Measurements from ENCODE around the gene POP4. TPM values are rescaled to one million over a fixed set of nuclear protein-coding genes. Genes with fewer than 3 reads are reported as not detected.

POP4 gene
- total and polyA plus RNA-seq, 9 of the 15 experiments (the other 6 are each of a cell fraction or from before 2014, with no cell fraction given), result 42.1 to 128 (median 99.0) TPM

DNA sequence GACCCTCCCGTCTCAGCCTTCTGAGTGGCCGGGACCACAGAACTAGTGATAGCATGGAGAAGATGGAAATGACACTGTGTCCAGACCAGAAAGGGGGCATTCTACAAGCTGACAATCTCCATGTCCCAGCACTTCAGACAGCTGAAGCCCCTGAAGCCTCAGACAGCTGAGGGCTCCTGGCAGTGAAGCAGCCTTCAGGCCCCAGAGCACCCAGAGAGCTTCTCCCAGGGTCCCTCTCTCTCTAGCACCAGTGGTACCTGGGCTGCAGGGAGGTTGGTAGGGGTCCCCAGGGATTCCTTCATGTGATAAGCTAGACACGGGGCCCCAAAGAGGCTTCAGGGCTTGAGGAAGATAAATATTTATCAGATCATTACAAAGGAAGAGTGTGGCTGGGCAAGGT, 7.6 kb upstream of the POP4 start:
- Histone ChIP-seq H3K27me3 (ENCODE audit: control insufficient read depth in 2 of 2, insufficient read depth in 2 of 2, low read length in 2 of 2) (peaks cover 0 to 4% of the 10 kb centered on the region in 2 experiments; a peak in 2 of 5 replicates), H3K4me1 (replicated peaks in 1 of 2; ENCODE audit: control insufficient read depth in 2 of 2, insufficient read depth in 2 of 2, low read length in 2 of 2) (peaks cover 0 to 7% of the 10 kb centered on the region in 2 experiments; a peak in 2 of 5 replicates), H3K9me1 (ENCODE audit: control insufficient read depth, insufficient read depth, low read length) (no peaks in the 10 kb centered on the region), H2AFZ (ENCODE audit: low read depth, low read length) (no peak overlapping the region), H3K4me2 (ENCODE audit: insufficient read depth, low read length) (no peak overlapping the region), H3K9ac (ENCODE audit: insufficient read depth in 1 of 2, low read depth in 2 of 2, low read length in 2 of 2) (peak overlapping the region in 1 of 2 experiments; percentile 54; a peak in 1 of 4 replicates), H4K20me1 (replicated peaks; ENCODE audit: control insufficient read depth, insufficient read depth, low read length) (no peaks in the 10 kb centered on the region), H3K79me2 (ENCODE audit: control insufficient read depth, insufficient read depth, low read length) (no peaks in the 10 kb centered on the region), H3K36me3 (ENCODE audit: control insufficient read depth, insufficient read depth, low read length) (no peaks in the 10 kb centered on the region), H3K27ac (ENCODE audit: extremely low read depth, low read depth, low read length) (no peak overlapping the region), H3K4me3 (no peak overlapping the region), H3K9me3 (replicated peaks; ENCODE audit: control insufficient read depth, insufficient read depth, low read depth, low read length) (no peaks in the 10 kb centered on the region)
- BruUV-seq (replicated peaks), result no TSS peak
- ChIA-PET CTCF (ENCODE audit: low intra/inter-chr PET ratio) (no interaction called here), POLR2A (interaction anchor here (0.6 to 1.0 kb wide), 2 partner anchors 11 to 68 kb away, joined by 4 to 5 read pairs; no protein-coding TSS in a partner anchor)
- in situ Hi-C loops (cut with MboI), result loop anchor here (25.0 kb wide), 1 partner anchor 861 kb away; no protein-coding TSS in a partner anchor
- DNase-seq (ENCODE audit: extremely low read depth in 1 of 4, low spot score in 3 of 4) (no peak), FAIRE-seq (no peak), ATAC-seq (no peak)
- intact Hi-C loops (cut with micrococcal nuclease), result no loop called here
- TF ChIP-seq ZNF436 (CRISPR knock-in tag; IDR thresholded peaks at IDR 0.05) (no peak), FOS (IDR thresholded peaks at IDR 0.05; ENCODE audit: extremely low read depth, insufficient read length) (no peak)
- 27% methylated on average over 3 of the region's 3 CpGs for WGBS (ENCODE audit: insufficient coverage, low coverage, missing lambda C conversion rate)

DNA sequence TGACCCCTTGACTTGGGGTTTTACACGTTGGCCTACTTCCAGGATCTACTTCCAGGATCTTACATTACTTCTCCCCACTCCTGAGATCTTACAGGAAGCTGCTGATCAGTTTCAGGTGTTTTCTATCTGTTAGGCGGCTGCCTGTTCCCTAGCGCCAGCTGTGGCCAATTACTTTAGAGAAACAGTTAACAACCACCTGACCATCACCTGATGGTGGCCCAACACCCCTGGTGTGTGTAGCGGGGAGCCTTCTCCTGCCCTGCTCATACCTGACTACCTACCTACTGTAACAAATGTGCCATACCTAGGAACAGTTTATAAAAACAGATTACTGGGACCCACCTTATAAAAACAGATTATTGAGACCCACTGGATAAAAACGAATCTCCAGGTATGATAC, 2.8 kb upstream of the POP4 start:
- Histone ChIP-seq H3K79me2 (ENCODE audit: control insufficient read depth, insufficient read depth, low read length) (peaks cover 25% of the 10 kb centered on the region), H3K4me1 (replicated peaks in 1 of 2; ENCODE audit: control insufficient read depth in 2 of 2, insufficient read depth in 2 of 2, low read length in 2 of 2) (peaks cover 3% of the 10 kb centered on the region in 2 experiments; a peak in 2 of 5 replicates), H3K4me3 (no peak overlapping the region), H4K20me1 (replicated peaks; ENCODE audit: control insufficient read depth, insufficient read depth, low read length) (0 out of 2 replicates have a peak, but pooled peaks cover 3% of the 10 kb centered on the region), H3K27me3 (ENCODE audit: control insufficient read depth in 2 of 2, insufficient read depth in 2 of 2, low read length in 2 of 2) (no peaks in the 10 kb centered on the region), H3K9ac (ENCODE audit: insufficient read depth in 1 of 2, low read depth in 2 of 2, low read length in 2 of 2) (no peak overlapping the region), H2AFZ (ENCODE audit: low read depth, low read length) (no peak overlapping the region), H3K36me3 (ENCODE audit: control insufficient read depth, insufficient read depth, low read length) (no peaks in the 10 kb centered on the region), H3K27ac (ENCODE audit: extremely low read depth, low read depth, low read length) (no peak overlapping the region), H3K9me1 (ENCODE audit: control insufficient read depth, insufficient read depth, low read length) (no peaks in the 10 kb centered on the region), H3K4me2 (ENCODE audit: insufficient read depth, low read length) (no peak overlapping the region), H3K9me3 (replicated peaks; ENCODE audit: control insufficient read depth, insufficient read depth, low read depth, low read length) (no peaks in the 10 kb centered on the region)
- TF ChIP-seq ZNF780A (CRISPR knock-in tag; IDR thresholded peaks at IDR 0.05) (no peak), NCOA4 (IDR thresholded peaks at IDR 0.05; ENCODE audit: partially characterized antibody) (no peak)
- FAIRE-seq (no peak), DNase-seq (ENCODE audit: extremely low read depth in 1 of 4, low spot score in 3 of 4) (no peak), ATAC-seq (no peak)
- WGBS (ENCODE audit: insufficient coverage, low coverage, missing lambda C conversion rate), result 41% methylated on average over 5 of the region's 5 CpGs
- BruUV-seq (replicated peaks), result no TSS peak
- in situ Hi-C loops (cut with MboI) (no loop called here), intact Hi-C loops (cut with micrococcal nuclease) (no loop called here)
- CTCF ChIA-PET (ENCODE audit: low intra/inter-chr PET ratio), result no interaction called here
- POLR2A ChIA-PET, result no interaction called here

Measured in K562 (cell line).